LoVo (cell line): Measurements from ENCODE around the gene ZFP92.
"Not testable (repeated sequence)": the region's sequence is repeated elsewhere in the genome, so short reads cannot be mapped to it uniquely, and the experiment has no call there.

ENCODE experiments used
- DNase-seq: peaks from one replicate; pipeline ENCODE4 v3.0.0-alpha.2; 2016; ENCODE audit warnings: low spot score

Gene ZFP92, protein sequence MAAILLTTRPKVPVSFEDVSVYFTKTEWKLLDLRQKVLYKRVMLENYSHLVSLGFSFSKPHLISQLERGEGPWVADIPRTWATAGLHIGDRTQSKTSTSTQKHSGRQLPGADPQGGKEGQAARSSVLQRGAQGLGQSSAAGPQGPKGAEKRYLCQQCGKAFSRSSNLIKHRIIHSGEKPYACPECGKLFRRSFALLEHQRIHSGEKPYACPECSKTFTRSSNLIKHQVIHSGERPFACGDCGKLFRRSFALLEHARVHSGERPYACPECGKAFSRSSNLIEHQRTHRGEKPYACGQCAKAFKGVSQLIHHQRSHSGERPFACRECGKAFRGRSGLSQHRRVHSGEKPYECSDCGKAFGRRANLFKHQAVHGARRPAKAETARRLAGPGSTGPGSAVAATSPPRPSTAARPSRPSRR

DNA sequence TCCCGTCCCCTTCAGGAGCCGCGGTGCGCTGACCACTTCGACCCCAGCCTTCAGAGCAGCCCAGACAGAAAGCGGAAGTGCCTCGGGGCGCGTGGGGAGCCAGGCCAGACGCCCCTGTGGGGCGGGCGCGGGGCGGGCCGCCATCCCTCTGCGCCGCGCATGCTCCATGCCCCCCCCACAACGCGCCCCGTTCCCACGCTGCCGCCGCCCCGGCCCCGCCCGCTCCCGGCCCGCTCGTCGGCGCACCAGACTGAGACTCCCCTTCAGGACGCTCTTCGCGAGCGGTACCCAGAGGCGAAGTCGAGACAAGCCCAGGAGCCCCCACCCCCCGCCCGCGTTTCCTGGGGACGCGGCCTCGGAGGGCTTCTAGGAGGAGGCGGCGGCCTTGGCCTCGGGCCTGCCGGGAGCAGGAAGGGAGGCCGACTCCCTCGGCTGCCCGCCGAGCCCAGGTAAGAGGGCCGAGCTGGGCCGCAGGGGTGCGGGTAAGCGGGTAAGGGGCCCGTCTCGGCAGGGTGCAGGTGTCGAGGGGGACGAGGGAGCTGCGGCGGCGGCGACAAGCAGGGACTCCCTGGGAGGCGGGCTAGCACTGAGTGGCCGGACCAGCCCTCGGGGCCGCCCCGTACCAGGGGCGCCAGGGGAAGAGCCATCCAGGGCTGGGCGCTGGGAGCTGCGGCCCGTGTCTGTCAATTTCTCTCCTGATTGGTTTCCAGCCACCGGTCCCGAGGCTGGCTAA lies at the start of gene ZFP92:
TSS of gene ZFP92 (plus strand) at position 218 of the 733 bp plus-strand sequence. CDS start 6,851 bp downstream, outside the sequence.
- no peak for DNase-seq

DNA sequence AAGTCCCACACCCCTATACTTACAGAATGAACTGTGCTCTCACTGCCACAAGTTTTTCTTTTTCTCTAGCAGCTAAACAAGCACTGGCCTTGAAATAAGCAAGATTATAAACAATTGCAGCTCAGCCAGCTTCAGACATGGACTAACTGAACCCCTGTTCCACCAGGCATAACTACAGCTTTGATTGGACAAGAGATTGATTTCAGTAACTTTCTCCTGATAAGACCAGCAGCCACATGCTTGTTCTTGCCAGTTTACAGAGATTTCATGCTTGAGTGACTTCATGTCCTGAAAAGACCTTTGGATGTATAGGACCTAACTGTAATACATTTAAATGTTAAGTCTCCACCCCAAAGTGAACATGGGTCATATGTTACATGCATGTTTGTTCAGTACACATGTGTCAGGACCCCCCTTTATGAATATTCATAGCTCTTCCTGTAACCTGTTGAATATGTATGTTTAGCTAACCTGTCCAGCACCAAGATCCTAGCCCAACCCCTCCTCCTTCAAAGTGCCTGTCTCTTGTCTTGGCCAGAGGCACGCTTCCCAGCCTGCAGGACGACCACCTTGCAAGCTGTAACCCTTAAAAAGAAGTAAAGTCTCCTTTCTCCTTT lies 49.4 kb upstream of the ZFP92 start:
- no peak for DNase-seq

DNA sequence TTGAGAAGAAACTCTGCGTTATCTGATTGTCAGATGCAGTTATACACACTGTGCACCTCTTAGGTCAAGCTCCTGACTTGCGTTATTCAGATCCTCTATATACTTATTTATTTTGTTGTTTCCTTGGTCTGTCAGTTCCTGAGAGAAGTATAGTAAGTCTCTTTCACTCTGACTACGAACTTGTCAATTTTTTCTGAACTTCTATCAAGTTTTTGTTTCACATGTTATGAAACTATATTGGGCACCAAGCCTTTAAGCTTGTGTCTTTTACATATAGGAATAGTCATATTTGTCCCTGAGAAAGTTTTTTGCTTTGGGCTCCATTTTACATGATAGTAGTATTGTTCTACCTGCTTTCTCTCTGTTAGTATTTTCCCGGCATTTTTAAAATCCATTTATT lies 45.6 kb upstream of the ZFP92 start:
- no peak for DNase-seq

DNA sequence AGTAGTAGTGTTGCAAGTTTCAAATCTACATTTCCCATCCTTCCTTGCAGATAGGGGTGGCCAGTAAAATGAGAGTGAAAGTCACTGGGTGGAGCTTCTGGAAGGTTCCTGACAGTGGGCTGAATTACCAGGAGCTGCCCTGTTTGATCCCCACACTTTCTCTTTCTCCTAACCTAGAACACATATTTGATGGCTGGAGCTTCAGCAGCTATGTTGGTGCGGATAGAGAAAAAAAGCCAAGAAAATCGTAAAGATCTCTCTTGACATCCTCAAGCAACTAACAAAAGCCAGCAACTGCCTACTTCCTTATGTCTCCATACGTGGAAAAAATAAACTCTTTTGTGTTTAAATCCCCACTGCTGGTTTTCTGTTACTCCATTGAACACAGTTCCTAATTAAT lies 45.2 kb upstream of the ZFP92 start:
- no peak for DNase-seq

DNA sequence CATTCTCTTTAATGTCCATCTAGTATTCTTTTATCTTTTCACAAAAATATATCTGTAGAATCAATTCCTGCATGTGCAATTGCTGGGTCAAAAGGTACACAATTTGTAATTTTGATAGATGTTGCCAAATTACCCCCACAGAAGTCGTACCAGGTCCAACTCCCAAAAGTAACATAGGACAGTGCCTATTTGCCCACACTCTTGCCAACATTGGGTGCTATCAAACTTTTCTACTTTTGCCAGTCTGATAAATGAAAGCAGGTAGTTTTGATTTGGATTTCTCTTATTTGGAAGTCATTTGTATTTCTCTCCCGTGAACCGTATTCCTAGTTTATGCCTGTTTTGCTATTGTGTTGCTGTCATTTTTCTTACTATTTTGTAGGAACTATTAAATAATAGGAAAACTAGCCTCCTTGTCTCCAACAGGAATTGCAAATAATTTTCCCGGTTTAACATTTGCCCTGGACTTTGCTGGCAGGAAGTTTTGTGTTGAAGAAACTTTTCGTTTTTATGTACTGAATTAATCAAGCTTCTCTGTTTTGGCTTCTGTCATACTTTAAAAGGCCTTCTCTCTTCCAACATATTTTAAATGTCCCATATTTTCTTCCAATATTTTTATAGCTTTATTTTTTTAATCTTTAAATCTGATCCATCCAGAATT lies 44.3 kb upstream of the ZFP92 start:
- DNase-seq, result no peak

DNA sequence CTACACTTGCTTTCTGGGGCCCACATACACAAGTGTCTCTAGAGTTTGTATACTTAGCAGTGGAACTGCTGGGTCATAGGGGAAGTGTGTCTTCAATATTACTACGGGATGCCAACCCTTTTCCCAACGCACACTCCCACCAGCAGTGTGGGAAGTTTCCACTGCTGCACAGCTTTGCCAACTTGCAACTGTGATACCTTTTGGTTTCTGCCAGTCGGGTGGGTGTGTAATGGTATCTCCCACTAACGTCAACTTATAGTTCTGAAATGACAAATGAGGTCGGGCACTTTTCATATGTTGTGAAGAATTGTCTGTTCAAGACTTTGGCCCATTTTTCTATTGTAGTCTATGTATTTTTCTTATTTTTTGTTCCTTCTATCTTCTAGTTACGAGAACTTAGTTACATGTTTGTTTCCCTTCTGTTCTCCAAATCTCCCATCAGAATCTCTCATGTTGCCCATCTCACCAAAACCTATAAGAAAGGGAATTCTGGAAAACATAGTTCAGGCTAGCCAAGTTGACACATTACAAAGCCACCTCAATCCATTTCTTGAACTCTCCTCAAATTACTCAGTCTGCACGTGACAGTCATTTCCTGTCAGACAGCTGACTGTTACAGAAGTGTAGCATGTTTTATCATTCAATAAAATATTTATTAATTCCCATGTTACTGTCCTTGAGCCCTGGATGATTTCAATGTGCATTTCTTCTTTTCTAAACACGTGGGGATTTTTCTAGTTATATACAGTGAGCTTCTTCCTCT lies 40.8 kb upstream of the ZFP92 start:
- DNase-seq, result no peak

DNA sequence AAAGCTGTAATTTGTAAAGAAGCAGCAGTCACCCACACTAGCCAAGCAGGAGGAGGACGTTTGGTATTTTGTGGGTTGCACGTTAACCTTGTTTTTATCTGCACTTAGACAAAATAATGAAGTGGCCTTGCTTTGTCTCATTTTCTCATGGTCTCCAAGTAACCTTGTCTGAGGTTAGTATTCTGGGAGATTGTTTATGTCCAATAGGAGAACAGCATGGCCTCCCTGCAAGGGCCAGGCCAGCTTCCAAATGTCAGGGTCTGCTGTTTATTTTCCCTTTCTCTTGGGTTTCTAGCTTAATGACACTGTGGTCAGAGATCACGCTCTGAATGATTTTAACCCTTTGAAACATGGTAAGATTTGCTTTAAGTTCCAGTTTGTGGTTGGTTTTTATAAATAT lies 40.0 kb upstream of the ZFP92 start:
- no peak for DNase-seq

DNA sequence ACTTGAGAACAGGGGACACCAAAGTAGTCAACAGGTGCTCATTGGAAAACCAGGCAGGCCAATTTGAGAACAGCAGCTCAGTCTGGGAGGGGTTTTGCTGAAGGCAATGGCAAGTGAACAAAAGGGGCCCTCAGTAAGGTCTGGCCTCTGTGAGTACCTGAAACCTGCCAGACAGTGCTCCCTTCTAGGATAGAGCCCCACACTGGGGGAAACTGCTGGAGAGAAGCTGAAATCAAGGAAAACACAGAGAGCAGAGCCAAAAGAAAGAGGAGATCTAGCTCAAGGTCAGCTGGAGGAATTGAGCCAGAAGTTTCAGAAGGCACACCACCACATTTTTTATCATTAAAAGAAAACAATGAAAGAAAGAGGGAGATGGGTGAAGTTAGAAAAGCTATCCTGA lies 38.3 kb upstream of the ZFP92 start:
- DNase-seq, result no peak

DNA sequence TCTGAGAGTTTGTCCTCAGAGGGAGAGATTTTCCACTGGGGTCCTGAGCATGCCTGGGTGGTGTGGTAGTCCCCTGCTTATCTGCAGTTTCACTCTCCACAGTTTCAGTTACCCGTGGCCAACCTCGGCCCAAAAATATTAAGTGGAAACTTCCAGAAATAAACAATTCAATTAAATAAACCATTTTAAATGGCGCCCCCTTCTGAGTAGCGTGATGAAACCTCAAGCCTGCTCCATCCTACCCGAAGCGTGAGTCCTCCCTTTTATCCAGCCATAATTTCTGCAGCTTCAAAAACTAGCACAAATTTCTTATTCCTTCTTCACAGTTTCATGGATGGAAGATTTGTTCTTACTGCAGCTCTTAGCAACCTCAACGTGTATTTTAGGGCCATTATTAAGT lies 36.8 kb upstream of the ZFP92 start:
- no peak for DNase-seq

DNA sequence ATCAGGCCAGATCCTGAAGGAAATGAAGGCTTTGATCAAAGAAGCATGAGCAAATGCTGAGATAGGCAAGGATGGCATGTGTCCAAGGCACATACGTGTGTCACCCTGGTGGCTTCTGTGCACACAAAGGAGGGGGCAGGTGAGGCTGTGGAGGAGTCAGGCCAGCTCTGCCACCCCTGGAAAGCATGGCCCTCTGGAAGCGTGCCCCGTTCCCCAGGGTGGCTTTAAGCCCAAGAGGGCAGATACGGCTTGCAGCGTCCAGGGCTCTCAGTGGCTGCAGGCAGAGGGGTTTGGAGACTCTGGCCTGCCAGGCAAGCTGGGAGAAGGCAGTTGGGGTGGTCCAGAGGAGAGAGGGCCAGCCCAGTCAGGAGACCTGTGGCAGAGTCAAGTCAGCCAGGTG lies 35.7 kb upstream of the ZFP92 start:
- DNase-seq, result no peak

DNA sequence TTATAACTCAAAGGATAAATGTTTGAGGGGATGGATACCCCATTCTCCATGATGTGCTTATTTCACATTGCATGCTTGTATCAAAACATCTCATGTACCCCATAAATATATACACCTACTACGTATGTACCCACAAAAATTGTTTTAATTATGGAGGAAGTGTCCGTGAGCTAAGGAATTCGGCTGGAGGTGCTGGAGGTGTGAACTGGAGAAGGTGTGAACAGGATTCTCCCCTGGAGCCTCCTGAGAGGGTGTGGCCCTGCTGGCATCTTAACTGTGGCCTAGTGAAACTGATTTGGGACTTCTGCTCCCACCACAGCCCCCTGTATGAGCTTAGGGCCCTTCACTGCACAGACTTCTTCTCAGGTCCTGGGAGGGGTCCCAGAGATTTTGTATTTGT lies 33.5 kb upstream of the ZFP92 start:
- no peak for DNase-seq

DNA sequence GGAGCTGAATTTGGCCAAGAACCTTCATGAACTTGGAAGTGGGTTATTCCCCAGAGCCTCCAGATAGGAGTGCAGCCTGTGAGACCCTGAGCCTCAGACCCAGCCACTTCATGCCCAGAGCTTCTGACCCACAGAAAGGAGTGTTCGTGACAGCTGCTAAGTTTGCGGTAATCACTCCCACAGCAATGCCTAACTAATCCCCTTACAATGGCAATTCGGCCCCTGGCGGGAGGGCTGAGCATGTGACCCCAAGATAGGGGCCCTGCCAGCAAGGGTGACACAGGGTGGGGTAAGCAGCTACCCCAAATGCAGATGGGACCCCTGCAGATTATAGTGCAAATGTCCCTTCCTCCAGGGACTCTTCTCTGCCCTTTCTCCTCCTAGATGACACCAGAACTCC lies 32.7 kb upstream of the ZFP92 start:
- no peak for DNase-seq

DNA sequence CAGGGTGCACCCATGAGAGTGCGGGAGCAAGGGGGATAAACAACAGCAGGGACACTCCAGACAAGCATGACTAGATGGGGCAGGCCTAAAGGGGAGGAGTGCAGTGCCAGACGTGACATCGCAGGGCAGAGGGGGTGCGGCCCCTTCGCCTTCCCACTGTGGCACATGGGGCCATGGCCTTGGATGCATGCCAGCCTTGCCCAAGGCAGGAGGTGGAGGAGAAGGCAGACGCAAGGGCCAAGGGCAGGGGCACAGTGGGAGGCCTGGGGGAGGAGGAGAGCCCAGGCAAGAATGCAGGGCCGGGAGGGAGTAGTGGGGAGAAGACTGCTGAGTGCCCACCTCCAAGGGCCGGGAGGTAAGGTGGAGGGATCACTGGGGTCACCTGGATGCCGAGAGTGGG lies 31.8 kb upstream of the ZFP92 start:
- no peak for DNase-seq

DNA sequence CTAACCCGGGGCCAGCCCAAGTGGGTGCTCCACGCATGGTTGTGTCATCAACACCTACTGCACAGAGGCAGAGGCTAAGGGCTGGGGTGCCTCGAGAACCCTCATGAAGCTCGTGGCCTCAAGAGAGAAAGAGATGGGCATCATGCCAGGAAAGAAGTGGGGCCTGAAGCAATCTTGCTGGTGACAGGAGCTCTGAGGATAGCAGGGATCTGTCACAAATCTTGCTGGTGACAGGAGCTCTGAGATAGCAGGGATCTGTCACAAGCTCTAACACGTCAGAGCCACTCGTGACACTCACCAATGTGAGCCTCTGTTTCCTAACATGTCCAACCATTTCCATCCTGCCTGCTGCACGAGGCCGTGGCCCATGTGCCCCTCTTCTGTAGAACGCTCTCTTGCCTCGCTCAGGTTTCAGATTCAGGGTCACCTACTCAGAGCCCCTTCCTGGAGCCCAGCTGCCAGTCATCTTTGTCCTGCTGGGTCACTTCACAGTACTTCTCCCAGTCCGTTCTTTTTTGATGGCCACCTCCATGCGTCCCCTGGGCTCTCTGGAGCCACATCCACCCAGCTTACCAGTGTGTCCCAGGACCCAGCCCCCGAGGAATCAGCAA lies 31.2 kb upstream of the ZFP92 start:
- DNase-seq, result no peak

DNA sequence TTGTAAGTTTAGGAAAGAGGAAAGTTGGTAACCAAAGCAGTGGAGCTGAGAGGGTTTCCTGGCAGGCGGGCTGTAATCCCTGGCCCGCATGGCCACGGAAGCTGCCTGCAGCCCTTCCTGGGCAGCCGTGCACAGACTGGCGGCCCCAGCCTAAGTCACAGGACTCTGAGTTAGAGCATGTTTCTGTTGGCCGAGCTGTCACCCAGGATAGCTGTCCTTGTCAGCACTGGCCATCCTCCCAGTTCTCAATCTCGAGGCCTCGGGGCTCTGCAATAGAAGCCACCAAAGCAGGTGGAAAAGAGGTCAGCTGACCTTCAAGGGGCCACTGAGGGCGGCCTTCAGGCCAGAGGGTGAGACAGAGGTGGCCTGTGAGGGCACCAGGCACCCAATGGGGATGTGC lies 30.6 kb upstream of the ZFP92 start:
- DNase-seq, result no peak

DNA sequence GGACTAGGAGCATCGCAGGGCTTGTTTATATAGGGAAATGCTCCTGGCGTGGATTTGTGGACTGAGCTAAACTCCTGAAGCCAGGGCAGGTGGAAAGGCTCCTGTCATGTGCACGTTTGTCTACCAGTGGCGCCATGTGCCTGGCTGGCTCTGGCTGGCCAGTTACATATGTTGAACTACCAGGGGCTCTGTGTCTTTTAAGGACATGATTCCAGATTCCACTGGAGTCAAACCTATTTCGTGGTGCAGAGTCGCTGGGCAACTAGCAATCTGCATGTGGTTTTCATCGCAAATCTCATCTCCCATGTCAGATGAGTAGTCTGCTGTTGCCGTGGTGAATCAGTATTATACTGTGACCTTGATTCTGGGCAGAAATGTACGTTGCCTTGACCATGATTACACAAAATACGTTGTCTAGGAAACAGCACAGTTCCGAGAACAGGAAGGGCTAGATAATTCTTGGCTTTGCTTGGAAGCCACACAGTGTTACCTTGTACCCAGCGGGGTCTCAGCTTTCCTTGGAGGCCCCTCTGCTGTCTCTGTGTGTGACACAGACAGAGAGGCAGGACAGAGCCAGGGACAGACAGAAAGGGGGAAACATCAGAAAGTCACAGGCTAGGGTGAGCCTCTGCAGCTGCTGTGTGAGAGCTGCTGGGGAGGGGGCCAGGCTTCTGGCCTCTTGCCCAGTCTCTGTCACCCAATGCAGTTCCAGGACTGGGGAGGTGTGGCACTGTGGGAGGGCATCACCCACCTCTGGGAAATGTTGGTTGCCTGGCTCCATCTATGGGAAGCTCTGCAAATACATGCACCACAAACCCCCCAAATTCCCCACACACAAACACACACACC lies 29.4 kb upstream of the ZFP92 start:
- no peak for DNase-seq

DNA sequence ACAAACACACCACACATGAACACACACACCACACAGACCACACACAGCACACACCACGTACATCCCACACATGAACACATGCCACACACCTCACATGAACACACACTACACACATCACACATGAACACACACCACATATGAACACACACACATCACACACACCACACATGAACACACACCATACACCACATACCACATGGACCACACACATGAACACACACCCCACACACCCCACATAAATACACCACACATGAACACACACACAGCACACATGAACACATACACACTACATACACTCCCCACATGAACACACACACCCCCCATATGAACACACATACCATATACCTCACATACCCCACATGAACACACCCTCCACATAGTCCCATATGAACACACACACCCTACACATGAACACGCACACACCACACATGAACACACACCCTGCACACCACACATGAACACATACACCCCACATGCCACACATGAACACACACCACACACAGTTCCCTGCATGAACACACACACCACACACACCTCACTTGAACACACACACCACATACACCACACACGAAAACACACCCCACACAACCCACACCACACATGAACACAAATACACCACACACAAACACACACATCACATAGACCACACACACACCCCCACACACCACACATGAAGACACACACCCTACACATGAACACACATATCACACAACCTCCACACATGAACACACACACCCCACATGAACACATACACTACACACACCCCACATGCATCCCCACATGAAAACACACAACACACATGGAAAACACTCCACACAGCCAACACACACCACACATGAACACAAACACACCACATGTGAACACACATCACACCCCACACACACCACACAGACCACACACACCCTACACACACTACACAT lies 28.4 kb upstream of the ZFP92 start:
- no peak for DNase-seq

DNA sequence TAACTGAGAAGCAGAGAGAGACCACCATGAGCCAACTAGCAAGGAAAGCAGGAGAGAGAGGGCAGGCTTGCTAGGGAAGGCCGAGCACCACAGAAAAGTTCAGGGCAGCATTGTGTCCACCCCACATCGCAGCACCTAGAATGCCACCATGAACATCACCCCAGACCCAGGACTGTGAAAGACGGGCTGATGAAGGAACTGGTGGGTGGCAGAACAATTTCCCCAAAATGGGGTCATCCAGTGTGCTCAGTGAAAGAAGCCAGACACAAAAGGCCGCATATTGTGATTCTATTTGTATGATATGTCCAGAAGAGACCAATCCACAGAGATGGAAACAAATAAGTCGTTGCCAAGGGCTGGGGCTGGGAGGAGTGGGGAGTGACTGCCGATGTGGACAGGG lies 26.9 kb upstream of the ZFP92 start:
- DNase-seq, result no peak

DNA sequence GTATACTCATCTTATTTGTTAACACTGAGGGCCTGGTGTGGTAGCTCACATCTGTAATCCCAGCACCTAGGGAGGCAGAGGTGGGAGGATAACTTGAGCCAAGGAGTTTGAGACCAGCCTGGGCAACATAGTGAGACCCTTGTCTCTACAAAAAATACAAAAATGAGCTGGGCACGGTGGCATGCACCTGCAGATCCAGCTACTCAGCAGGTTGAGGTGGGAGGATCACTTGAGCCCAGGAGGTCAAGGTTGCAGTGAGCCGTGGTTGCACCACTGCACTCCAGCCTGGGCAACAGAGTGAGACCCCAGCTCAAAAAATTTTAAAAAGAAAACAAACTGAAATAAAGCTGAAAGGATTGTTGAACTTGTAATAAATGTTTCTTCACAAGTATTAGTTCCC lies 26.3 kb upstream of the ZFP92 start:
- not testable (repeated sequence) for DNase-seq
